Suppressor macrophage treated with lipopolysaccharide for 1 hour (primary cell): ENCODE results near the gene IL9.

Experiments
- DNase-seq, 3 donors: peaks; one replicate each; pipeline ENCODE4 v3.0.0-alpha.2; 2020 to 2022

Gene IL9

GRCh38 chr5:135895474-135896006 is at the start of gene IL9:
TSS of gene IL9 (minus strand) at chr5:135895841. CDS start at chr5:135895816, 25 bp downstream.
- no peak for DNase-seq

DNA sequence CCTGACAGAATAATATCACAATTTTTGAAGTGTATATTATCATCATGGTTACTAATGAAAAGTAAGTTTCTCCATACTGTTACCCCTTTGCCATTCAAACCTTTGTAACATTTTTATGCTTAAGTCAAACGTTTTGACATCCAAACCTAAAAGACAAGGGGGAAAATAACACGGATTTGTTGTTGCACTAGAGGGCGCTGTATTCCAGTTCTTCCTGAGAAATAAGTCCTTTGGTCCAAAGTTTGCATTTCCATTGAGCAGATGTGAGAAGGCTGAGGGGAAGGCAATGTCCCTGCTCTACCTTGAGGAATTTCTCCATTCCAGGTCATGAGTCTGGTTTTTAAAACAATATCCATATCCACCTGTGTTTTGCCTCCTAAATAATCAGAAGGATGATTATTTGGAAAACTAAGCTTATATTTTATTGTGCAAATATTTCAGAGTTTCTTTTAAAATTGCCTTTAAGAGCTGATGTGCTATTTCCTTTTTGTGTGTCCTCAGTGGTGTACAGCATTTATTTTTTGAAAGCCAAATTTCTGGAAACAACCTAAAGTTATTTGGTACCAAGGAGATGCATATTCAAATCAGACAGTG is 49.4 kb upstream of the IL9 start:
- DNase-seq = peak; percentile 88 to 93 (median 90)

DNA sequence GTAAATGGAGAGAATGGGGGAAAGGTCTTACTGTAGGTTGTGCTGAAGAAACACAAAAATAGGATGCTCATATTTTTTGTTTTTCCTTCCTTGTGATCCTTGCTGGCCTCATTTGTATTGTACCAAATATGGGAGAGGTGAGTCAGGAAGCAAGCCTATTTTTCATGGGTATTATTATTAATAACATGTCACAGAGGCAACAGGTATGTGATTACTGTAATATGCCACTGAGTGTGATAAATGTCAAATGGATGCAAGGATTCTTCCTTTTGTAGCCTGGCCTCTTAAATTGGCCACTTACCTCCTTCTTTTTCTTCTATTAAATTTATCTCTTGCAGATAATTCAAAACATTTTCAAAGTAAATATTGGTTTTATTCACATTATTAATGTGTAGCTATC is 48.9 kb upstream of the IL9 start:
- no peak for DNase-seq

GRCh38 chr5:135942202-135942771 is 46.6 kb upstream of the IL9 start:
- DNase-seq = no peak

GRCh38 chr5:135941711-135942110 is 46.1 kb upstream of the IL9 start:
- no peak for DNase-seq

- no peak for DNase-seq
These were observed 41.7 kb upstream of the IL9 start for GRCh38 chr5:135937245-135937911.

DNA sequence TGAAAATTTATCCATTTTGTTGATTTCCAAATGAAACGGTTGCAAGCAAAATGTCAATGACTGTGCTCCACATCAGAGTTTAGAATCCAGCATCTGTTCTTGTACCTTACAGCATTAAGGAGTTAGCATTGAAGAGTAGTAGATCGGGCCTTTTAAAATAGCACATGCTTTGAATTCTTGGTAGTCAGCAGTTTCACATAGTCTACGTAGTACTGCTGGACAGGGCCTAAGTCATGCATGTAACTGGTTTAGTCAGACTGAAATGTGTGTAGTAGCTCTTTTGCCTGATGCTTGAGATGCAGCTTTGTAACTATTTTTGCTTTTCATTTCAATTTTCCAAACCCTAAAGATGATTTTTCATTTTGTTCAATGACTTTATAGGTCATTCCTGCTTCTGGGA is 39.3 kb upstream of the IL9 start:
- DNase-seq = no peak

DNA sequence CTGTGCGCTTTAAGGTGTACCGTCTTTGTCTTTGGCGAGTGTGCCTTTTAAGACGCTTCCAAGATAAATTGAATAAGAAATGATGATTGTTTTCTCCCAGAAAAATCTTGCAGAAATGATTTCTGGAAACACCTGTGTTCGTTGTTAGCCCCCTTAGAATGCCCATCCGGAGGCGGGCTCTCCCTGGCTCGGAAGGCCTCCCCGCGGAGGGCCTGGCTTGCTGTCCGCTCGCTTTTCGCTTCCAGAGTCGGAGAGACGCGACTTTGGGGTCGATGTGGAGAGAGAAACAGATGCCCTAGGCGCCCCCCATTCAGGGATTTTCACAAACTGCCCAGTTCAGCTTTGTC is 35.3 kb upstream of the IL9 start:
- DNase-seq = no peak

DNA sequence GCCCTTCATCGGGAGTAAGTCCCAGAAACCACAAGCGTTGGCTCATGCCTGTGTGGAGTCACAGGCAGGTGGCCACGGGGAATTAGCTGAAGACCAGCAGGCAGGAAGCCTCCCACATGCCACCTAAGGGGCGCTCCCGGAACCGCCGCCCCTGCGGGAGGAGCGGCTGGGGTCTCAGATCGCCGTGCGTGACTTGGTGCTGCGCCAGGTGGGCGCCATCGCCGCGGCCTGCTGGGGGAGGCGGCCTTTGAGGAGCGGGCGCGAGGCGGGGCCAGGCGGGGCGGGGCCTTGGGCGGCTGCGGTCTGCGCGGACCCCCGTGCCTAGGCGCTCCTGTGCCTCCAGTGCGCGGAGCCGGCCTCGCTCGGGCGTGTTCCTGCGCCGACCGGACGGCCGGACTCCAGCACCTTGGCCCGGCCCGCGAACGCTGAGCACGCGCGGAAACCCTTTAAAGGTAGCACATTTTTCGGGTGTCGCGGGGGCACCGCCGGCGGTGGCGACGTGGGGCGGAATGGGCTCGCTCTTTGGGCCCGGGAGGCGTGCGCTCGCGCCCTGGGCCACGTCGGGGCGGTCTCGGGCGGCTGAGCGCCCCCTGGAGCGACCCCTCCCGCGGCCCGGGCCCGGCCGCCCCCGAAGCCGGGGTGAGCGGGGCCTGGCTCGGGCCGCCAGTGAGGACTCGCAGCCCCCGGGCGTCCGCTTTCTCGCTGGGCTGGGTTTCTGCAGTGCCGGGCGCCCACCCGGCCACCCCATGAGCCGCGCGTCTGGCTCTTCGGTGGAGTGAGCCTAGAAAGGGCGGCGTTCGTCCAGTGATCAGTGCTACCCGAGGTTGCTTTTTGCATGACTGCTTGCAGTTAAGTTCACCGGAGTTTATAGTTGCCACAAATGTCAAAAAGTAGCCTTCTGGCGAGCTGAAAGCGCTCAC is 34.6 kb upstream of the IL9 start:
- peak in 1 of 3 donors; percentile 3 for DNase-seq

- peak in 2 of 3 donors; percentile 24 to 45 for DNase-seq
These were observed 25.7 kb upstream of the IL9 start for GRCh38 chr5:135921388-135921787.

- no peak for DNase-seq
These were observed 24.6 kb upstream of the IL9 start for GRCh38 chr5:135920199-135920598.

DNA sequence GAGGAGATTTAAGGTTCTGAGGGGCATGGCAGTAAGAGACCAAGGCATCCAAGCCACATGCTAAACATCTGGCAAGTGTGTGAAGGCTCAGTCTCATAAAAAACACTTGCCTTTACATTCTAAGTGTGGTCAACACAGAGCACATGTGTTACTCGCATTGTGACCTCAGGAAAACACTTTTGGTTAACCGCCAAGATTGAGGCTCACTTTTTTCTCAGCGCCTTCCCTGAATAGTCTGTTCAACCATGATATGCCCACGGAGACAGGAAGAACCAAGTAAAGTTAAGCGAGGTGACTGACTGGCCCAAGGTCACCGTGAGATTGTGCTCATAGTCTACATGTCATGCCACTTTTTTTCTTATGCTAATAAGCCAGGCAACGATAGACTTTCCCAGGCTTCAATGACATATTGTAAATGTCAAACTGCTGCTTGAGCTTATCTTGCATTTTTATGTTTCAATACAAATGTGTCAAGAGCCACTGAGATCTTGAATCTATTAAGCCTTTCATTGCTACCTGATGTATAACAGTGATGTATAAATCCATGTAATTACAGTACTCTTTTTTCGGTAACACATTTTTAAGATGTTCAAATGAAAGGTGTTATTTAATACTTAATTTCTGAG is 21.1 kb upstream of the IL9 start:
- DNase-seq = no peak

DNA sequence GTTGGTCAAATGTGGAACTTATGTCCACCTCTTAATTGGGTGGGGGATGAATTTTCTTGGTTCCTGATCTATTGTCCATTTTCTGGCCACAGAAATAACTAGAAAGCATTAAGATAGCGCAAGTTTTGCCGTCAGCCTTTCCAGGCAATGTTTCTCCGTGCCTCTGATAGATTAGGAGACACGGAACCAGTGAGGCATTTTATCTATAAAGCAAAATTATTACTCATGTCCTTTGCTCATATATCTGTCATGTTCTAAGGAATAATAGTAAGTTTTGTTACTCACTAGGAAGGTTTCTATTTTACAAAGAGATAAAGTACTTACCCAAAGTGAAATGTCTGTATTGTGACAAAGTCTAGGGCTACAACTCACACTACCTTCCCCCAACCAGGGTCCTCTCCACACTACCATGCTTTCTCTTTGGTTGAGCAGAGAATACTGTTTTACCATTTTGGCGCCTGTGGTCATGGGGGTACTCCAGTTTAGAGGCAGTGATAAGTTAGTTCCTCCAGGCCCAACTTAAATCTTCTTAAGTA is 19.9 kb upstream of the IL9 start:
- no peak for DNase-seq

GRCh38 chr5:135913713-135914626 is 18.3 kb upstream of the IL9 start:
- DNase-seq = peak in 1 of 3 donors; percentile 9

DNA sequence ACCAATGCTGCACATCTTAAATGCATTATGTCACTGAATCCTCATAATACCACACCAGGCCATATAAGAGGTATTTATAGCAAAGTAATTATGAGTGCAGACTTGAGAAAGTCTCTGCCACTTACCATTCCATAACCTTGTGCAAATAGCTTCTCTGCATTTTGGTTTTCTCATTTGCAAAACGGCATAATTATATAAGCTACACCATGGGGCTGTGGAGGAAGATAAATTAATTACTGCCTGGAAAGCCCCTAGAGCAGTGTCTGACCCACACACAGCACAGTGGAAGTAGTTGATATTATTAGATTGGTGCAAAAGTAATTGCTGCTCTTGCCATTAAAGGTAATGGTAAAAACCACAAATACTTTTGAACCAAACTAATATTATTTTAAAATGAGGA is 9.5 kb upstream of the IL9 start:
- no peak for DNase-seq

GRCh38 chr5:135901633-135902032 is 6.0 kb upstream of the IL9 start:
- DNase-seq = no peak

GRCh38 chr5:135900276-135900675 is 4.6 kb upstream of the IL9 start:
- DNase-seq = no peak

DNA sequence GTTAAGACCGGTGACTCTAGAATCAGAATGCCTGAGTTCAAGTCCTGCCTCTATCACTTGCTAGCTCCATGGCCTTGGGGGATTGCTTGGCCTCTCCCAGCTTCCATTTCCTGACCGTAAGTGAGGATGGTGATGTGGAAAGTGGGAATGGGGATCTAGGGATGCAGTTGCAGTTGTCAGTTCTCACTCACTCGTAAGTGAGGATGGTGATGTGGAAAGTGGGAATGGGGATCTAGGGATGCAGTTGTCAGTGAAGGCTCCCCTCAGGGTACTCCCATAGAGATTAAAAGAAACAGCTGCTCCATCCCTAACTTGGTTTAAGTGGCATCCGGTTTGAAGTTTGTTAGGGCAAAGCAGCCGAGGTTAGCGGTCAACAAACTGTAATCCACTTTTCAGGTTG is 3.0 kb upstream of the IL9 start:
- DNase-seq = no peak

GRCh38 chr5:135894789-135895188 is 852 bp downstream of the IL9 start:
- DNase-seq = no peak

DNA sequence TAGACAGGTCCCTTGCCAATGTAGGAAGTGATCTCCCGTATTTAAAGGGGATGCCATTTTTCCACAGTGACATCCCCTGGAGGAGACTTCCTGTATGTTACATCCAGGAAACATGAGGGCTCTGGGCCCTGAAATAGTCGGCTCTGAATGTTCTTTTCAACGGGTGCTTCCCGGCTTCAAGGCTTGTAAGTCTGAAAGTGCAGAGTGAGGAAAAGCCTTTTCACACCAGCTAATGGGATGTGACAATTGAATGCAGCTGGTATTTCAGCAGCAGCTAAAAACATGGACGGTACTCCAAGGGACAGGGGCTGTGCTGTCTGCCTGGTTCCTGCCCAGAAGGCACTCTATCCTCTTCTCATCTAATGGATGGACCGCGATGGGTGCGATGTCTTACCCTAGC is 1.4 kb downstream of the IL9 start:
- no peak for DNase-seq

- DNase-seq = no peak
These were observed 3.9 kb downstream of the IL9 start for GRCh38 chr5:135891791-135892190.
